Left ventricle myocardium inferior (tissue), 1 donor: ENCODE results near the gene CFAP97. TPM values are rescaled to one million over a fixed set of nuclear protein-coding genes. Genes with fewer than 3 reads are reported as not detected.
"Not testable (repeated sequence)": the region's sequence is repeated elsewhere in the genome, so short reads cannot be mapped to it uniquely, and the experiment has no call there.

Source experiments
- DNase-seq: peaks from one replicate; pipeline ENCODE4 v3.0.0-alpha.2; 2020
- H3K27ac ChIP-seq: fragments of 200-600 bp; replicated peaks from 2 replicates; pipeline ENCODE4 v1.8.0; 2021
- H3K27me3 ChIP-seq: fragments of 200-600 bp; 2 replicates; pipeline ENCODE4 v1.8.0; 2021; ENCODE audit warnings: low read depth
- H3K36me3 ChIP-seq: fragments of 200-600 bp; 2 replicates; pipeline ENCODE4 v1.8.0; 2021
- H3K4me1 ChIP-seq: fragments of 200-600 bp; 2 replicates; pipeline ENCODE4 v1.8.0; 2021
- H3K4me3 ChIP-seq: fragments of 200-600 bp; 2 replicates; pipeline ENCODE4 v1.8.0; 2021; ENCODE audit warnings: mild to moderate bottlenecking, moderate library complexity
- H3K9me3 ChIP-seq: fragments of 200-600 bp; replicated peaks from 2 replicates; pipeline ENCODE4 v1.8.0; 2021
- CTCF ChIP-seq: fragments of 200-600 bp; IDR thresholded peaks from 2 replicates; pipeline ENCODE4 v1.8.0; 2021; ENCODE audit warnings: antibody characterized with exemption, mild to moderate bottlenecking, borderline replicate concordance
- intact Hi-C: fragments of 100-400 bp; cut with micrococcal nuclease; formaldehyde crosslinking; loops from one replicate; pipeline ENCODE4 v1.11.0; 2022
- total RNA-seq: library from RNA; stranded (reverse); fragmentation: NEBNext Ultra II Directional; extraction: Animal tissue kit (Norgen Biotek cat#: 25700); gene quantifications from one replicate; pipeline ENCODE4 v1.2.1, GENCODE V29; 2021
- donor health status: DM: no; HTN: yes; CAD: no; lungs with severe emphysema.

The CFAP97 gene
- total RNA-seq, 1 donor from 2014 or later = 11.7 TPM

DNA sequence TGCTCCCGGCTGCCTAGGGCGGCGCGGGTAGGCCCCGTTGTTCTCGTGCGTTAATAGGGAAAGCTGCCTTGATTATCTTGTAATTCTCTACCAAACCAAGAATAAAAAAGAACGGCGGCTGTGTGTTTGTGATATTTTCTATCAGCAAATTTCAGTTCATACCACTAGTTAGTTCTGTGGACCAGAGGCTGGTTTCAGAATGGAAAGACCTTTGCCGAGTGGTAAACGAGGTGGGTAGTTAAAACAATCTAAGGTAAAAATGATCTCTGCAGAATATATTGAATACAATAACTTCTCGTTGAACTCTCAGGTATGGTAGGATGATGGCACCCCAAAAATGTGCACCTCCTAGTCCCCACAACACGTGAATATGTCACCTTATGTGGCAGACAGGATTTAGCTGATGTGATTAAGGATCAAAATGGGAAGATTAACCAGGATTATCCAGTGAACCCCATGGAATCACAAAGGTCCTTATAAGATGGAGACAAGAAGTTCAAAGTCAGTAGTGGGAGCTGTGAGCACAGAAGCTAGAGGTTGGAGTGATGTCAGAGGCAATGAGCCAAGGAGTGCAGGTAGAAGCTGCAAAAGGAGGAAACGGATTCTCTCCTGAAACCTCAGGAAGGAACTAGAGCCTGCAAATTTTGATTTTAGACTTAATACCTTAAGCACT is 574 bp upstream of the CFAP97 start:
- H3K27me3 ChIP-seq = no peaks in the 10 kb centered on the region

GRCh38 chr4:185202984-185203485 is 765 bp downstream of the CFAP97 start:
- no peak for DNase-seq
- H3K4me1 ChIP-seq = peaks cover 32% of the 10 kb centered on the region
- no peak for TF ChIP-seq CTCF
- H3K4me3 ChIP-seq = peak overlapping the region; percentile 80
- peak overlapping the region; percentile 96 for H3K27ac ChIP-seq
- no peaks in the 10 kb centered on the region for H3K36me3 ChIP-seq
- H3K27me3 ChIP-seq = no peaks in the 10 kb centered on the region
- H3K9me3 ChIP-seq = no peaks in the 10 kb centered on the region
- intact Hi-C loops = no loop called here

More for the DNA sequence above, 574 bp upstream of the CFAP97 start:
- TF ChIP-seq CTCF = no peak
- peaks cover 40% of the 10 kb centered on the region for H3K4me1 ChIP-seq
- peak overlapping the region; percentile 80 for H3K4me3 ChIP-seq
- no peaks in the 10 kb centered on the region for H3K9me3 ChIP-seq
- no peak for DNase-seq
- H3K27ac ChIP-seq = peak overlapping the region; percentile 96
- no peaks in the 10 kb centered on the region for H3K36me3 ChIP-seq
- intact Hi-C loops = no loop called here

DNA sequence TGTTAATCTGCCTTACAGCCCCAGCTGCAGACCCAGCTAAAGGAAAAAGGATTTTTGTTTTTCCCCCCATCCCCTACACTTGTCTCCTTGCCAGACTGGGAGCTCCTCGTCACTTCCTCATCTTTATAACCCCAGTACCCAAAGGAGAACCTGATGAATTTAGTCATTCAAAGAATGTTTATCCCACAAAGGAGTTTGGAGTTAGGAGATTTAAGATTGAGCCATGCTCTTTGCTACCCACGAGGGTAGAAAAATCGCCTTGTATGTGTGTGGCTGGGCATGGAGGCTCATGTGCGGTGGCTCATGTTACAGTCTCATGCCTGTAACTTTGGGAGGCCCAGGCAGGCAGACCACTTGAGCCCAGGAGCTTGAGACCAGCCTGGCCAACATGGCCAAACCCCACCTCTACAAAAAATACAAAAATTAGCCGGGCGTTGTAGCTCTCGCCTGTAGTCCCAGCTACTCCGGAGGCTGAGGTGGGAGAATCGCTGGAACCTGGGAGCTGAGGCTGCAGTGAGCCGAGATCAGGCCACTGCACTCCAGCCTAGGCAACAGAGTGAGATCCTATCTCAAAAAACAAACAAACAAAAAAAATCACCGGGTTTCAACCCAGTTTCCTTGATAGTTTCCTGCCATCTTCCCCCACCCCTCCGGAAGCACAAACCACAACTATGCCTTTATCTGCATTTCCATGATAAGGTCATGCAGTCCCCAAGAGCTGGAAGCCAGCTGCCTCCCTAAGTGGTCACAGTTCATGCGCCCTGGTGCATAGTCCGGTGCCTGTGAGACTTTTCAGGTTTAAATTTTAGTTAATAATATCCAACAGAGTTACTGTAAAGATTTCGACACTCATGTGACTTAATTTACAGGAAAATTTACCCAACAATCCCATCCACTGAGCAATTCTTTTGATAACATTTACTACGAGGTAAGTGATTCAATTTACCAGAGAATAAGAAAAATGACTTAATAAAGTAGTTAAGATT is 1.5 kb downstream of the CFAP97 start:
- TF ChIP-seq CTCF = no peak
- Histone ChIP-seq H3K36me3 (no peaks in the 10 kb centered on the region), H3K4me1 (peaks cover 32% of the 10 kb centered on the region), H3K4me3 (peak overlapping the region; percentile 80), H3K27ac (peak overlapping the region; percentile 96), H3K9me3 (no peaks in the 10 kb centered on the region), H3K27me3 (no peaks in the 10 kb centered on the region)
- intact Hi-C loops = no loop called here
- DNase-seq = no peak

DNA sequence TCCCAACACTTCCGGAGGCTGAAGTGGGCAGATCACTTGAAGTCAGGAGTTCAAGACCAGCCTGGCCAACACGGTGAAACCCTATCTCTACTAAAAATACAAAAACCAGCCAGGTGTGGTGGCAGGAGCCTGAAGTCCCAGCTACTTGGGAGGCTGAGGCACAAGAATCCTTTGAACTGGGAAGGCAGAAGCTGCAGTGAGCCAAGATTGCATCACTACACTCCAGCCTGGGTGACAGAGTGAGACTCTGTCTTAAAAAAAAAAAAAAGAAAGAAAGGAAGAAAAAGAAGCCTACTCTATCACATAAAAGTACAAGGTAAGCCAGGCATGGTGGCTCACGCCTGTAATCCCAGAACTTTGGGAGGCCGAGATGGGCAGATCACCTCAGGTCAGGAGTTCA is 5.6 kb downstream of the CFAP97 start:
- H3K9me3 ChIP-seq, H3K27ac ChIP-seq, intact Hi-C loops, H3K4me3 ChIP-seq, H3K36me3 ChIP-seq, DNase-seq, H3K27me3 ChIP-seq: not testable (repeated sequence)
- H3K4me1 ChIP-seq = peaks cover 14% of the 10 kb centered on the region

- intact Hi-C loops = no loop called here
- Histone ChIP-seq H3K27ac (no peak overlapping the region), H3K4me1 (peaks cover 7% of the 10 kb centered on the region), H3K9me3 (no peaks in the 10 kb centered on the region), H3K27me3 (no peaks in the 10 kb centered on the region), H3K36me3 (no peaks in the 10 kb centered on the region), H3K4me3 (no peak overlapping the region)
- TF ChIP-seq CTCF = no peak
- DNase-seq = no peak
Observed at GRCh38 chr4:185196437-185196836, 7.4 kb downstream of the CFAP97 start.
